ENCODE data around the gene LCTL.

- TF ChIP-seq MAX (IDR thresholded peaks at IDR 0.05) (no peak), POLR2A (IDR thresholded peaks at IDR 0.05; ENCODE audit: low read length) (no peak), CTCF (IDR thresholded peaks at IDR 0.05) (no peak), CEBPB (IDR thresholded peaks at IDR 0.05) (no peak)
These were observed 49.9 kb downstream of the LCTL start for GRCh38 chr15:66515901-66516322.
